GM18909 (cell line): ENCODE measurements around the gene R3HDM2.

Source experiments
- ATAC-seq: cut with Tn5 transposase; IDR thresholded peaks from one replicate; pipeline ENCODE4 v1.9.1; 2021; ENCODE audit warnings: mild to moderate bottlenecking; ENCODE audit not compliant: unreplicated experiment, poor library complexity

The R3HDM2 gene

GRCh38 chr12:57235017-57235727 is 195.7 kb downstream of the R3HDM2 start:
- no peak for ATAC-seq

GRCh38 chr12:57234571-57235016 is 196.2 kb downstream of the R3HDM2 start:
- no peak for ATAC-seq

GRCh38 chr12:57234233-57234570 is 196.6 kb downstream of the R3HDM2 start:
- ATAC-seq, result no peak

GRCh38 chr12:57233357-57234232 is 197.2 kb downstream of the R3HDM2 start:
- ATAC-seq, result no peak

- no peak for ATAC-seq
These were observed 198.6 kb downstream of the R3HDM2 start for GRCh38 chr12:57232156-57232756.

- no peak for ATAC-seq
These were observed 199.4 kb downstream of the R3HDM2 start for GRCh38 chr12:57231276-57232021.

GRCh38 chr12:57230381-57231155 is 200.3 kb downstream of the R3HDM2 start:
- no peak for ATAC-seq

GRCh38 chr12:57229634-57230380 is 201.0 kb downstream of the R3HDM2 start, which contains the start of gene SHMT2:
Gene SHMT2, plus strand, starts transcription at chr12:57229711. Its CDS starts 68 bp downstream, at chr12:57229779.
- ATAC-seq, result peak; percentile 59

GRCh38 chr12:57229046-57229633 is 201.7 kb downstream of the R3HDM2 start:
- ATAC-seq, result peak; percentile 11

GRCh38 chr12:57227315-57228115 is 203.3 kb downstream of the R3HDM2 start:
- no peak for ATAC-seq

GRCh38 chr12:57226588-57227314 is 204.1 kb downstream of the R3HDM2 start:
- no peak for ATAC-seq

- ATAC-seq, result no peak
These were observed 205.1 kb downstream of the R3HDM2 start for GRCh38 chr12:57225680-57226210.

- ATAC-seq, result no peak
These were observed 205.7 kb downstream of the R3HDM2 start for GRCh38 chr12:57224973-57225679.

GRCh38 chr12:57224278-57224972 is 206.4 kb downstream of the R3HDM2 start:
- no peak for ATAC-seq
